GM18502 (cell line): ENCODE data around the gene SMG6.

Source experiments
- ATAC-seq: cut with Tn5 transposase; IDR thresholded peaks from one replicate; pipeline ENCODE4 v1.9.1; 2021; ENCODE audit warnings: mild to moderate bottlenecking; ENCODE audit not compliant: unreplicated experiment, poor library complexity

Gene SMG6

DNA sequence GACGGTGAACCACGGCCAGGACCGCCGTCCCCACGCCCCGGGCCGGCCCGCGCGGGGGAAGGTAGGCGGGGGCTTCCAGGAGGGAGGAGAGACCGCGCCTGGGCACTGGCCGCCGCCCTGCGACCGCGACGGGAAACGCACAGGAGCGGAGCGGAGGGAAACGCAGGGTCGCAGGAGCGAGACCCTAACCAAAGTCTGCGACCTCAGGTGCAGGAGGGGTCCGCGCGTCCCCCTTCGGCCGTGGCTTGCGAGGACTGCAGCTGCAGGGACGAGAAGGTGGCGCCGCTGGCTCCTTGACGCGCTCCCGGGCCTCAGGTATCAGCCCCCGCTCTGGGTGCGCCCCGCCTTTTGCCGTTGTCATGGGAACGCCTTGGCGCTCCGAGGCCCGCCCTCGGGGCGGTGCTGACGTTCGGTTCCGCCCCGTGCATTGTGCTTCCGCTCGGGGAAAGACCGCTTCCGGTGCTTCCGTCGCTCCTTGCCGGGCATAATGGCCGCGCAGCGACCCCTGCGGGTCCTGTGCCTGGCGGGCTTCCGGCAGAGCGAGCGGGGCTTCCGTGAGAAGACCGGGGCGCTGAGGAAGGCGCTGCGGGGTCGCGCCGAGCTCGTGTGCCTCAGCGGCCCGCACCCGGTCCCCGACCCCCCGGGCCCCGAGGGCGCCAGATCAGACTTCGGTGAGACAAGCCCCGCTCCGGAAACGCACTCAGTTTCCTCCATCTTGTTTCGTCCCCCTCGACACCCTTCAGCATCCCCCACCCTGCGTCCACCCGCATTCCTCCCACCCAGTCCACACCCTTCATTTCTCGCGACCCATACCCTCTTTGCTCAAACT is 261.8 kb downstream of the SMG6 start, which contains the start of gene OVCA2:
OVCA2 (plus strand) TSS at position 462 of the 829 bp plus-strand sequence; CDS start at position 488, 26 bp downstream.
- ATAC-seq, result peak; percentile 87

GRCh38 chr17:2040942-2041560 is 262.5 kb downstream of the SMG6 start:
- ATAC-seq, result no peak

- no peak for ATAC-seq
Observed at GRCh38 chr17:2040219-2040827, 263.3 kb downstream of the SMG6 start.

- ATAC-seq, result no peak
Observed at GRCh38 chr17:2037155-2037554, 266.4 kb downstream of the SMG6 start.

DNA sequence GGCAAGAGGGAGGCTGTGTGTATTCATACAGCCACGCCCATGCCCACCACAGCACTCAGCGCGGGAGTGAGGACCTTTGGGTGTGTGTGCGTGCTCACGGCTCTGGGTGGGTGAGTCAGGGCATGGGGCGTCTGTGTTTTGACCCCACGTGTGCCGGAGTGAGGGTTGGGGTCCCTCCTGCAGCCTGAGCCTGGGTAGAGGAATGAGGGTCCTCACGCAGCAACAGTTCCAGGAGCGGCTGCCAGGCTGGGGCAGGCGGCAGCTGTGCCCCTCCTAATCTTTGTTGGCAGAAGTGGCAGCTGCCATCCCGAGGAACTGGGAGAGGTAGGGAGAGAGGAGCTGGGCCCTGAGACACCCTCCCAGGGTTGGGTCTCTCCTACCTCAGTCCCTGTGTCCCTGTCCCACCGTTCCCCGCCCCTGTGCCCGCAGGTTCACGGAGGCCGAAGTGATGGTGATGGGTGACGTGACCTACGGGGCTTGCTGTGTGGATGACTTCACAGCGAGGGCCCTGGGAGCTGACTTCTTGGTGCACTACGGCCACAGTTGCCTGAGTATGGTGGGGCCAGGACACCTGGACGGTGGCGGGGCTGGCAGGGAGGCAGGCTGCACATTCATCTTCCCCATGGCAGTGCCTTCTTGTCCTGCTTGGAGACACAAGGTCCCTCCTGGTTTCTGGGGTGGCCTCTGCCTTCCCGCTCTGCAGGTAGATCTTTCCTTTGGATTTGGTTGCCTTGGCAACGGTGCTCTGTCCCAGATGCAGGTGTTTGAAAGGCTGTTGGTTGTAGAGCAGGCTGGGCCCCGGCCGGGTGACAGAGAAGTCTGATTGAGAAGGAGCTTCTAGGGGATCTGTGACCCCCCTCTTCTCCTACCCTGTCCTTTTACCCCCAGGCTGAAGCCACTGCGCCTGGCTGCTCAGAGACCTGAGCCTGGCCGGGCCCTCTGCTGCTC is 267.8 kb downstream of the SMG6 start:
- ATAC-seq, result no peak

- no peak for ATAC-seq
Observed at GRCh38 chr17:2034806-2035540, 268.6 kb downstream of the SMG6 start.

- no peak for ATAC-seq
Observed at GRCh38 chr17:2034157-2034556, 269.4 kb downstream of the SMG6 start.

- ATAC-seq, result no peak
Observed at GRCh38 chr17:2033153-2033552, 270.4 kb downstream of the SMG6 start.

- ATAC-seq, result no peak
Observed at GRCh38 chr17:2030779-2031163, 272.8 kb downstream of the SMG6 start.

DNA sequence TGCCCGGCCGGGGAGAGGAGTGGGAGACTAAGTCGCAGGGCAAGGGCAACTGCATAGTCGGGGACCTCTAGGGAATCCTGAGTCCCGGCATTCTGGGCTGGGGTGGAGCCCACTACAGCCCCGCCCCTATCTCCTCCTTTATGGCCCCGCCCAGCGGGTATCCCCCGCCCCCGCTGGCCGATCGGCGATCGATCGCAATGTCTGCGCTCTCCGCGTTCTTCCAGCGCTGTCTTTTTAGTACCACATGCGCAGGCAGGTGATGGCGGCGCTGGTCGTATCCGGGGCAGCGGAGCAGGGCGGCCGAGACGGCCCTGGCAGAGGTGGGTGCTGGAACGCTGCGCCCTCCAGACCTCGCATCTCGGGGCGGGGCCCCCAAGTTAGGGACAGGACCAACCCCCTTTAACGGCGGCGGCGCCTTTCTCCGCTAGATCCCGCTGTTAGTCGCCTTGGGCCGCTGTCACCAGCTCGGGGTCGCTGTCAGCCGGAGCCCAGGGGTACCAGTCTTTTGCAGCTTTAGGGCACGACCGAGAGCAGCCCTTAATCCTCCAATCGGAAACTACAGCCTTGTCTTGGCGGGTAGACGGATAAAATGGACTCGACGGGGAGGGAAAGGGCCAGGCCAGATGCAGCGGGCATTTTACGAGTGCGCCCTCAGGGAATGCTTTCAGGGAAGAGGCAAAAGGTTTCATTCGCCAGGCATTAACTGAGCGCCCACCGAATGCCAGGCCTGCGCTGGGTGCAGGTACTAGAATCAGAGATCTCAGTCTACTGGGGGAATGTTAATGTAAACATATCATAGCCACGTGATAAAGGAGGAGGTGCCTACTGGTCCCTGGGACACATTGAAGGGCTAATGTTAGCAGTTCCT is 273.4 kb downstream of the SMG6 start, which contains the start of gene DPH1:
DPH1 (plus strand) TSS at position 243 of the 868 bp plus-strand sequence; CDS start at position 260, 17 bp downstream.
- peak; percentile 77 for ATAC-seq

- ATAC-seq, result no peak
Observed at GRCh38 chr17:2028737-2029136, 274.8 kb downstream of the SMG6 start.

GRCh38 chr17:2028234-2028614 is 275.4 kb downstream of the SMG6 start:
- no peak for ATAC-seq

DNA sequence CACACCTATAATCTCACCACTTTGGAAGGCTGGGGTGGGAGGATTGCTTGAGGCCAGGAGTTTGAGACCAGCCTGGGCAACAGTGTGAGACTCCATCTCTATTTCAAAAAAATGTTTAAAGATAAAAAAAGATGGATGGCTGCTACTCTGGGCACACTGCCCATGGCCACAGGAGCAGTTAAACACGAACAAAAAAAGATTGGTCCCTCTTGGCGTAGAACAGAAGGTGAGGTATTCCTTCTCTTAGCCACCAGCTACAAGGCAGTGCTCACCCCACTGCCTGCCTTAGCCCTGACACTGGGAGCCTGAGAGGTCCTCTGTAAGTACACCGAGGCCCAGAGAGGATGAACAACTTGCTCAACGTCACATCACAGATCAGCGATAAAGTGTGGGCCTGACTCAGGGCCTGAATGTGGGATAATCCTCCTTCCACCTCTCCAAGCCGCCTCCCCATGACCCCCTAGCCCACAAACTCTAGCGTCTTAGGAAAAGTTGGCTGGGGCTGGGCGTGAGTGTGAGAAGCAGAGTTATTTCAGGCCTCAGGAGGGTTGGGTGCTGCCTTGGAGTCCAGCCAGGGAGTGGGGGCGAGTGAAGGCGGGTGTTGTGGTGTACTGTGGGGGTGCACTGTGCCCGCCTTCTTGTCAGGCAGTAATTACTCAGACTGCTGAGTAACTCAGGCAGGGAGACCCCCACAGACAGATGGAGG is 275.9 kb downstream of the SMG6 start:
- ATAC-seq, result no peak

DNA sequence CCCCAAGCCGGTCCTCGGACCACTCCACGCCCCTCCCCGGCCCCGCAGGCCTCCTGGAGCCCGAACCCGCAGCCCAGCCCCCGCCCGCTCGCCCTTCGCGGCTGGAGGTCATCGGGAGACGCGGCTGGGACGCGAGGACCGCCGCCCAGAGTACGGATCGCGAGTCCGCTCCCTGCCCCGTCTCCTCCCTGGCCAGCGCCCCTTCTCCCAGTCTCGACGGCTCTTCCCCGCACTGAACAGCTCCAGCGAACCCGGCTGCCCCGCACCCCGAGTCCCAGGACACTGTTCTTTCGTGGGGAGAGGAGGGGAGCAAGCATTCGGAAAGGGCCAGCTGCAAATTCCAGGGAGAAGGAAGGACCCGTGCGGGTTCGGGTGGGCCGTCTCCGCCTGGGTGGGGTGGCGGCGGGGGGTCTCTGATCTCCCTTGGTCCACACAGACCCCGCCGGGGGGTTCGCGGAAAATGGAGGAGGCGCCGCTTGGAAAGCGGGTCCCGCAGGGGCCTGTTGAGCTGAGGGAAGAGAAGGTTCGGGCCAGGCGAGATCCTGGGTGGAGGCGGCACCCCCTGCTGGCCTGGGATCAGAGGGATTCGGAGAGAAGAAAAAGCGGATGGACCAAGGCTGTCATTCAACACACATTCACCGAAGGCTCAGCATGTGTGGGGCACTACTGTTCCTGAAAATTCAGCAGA is 277.8 kb downstream of the SMG6 start:
- ATAC-seq, result no peak

DNA sequence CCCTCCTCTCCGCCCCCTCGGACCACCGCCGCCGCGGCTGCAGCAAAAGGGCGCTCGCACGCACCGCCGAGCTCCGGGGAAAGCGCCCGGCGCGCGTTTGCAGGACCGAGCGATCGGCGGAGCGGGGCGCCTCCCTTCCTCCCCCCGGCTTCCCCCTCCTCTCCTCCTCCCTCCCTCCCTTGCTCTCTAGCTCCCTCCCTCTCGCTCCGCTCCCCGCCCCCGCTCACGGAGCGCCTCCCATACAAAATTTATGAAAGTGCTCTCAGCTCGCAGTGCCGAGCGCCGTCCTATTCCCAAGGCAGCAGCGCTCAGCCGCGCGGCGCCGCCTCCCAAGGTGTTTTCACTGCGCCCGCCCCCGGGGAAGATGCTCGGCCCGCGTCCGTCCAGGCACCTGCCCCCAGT is 278.4 kb downstream of the SMG6 start, which contains the start of gene RTN4RL1:
RTN4RL1 (minus strand) TSS at position 115 of the 402 bp plus-strand sequence. CDS start 469 bp downstream, outside the sequence.
- no peak for ATAC-seq

DNA sequence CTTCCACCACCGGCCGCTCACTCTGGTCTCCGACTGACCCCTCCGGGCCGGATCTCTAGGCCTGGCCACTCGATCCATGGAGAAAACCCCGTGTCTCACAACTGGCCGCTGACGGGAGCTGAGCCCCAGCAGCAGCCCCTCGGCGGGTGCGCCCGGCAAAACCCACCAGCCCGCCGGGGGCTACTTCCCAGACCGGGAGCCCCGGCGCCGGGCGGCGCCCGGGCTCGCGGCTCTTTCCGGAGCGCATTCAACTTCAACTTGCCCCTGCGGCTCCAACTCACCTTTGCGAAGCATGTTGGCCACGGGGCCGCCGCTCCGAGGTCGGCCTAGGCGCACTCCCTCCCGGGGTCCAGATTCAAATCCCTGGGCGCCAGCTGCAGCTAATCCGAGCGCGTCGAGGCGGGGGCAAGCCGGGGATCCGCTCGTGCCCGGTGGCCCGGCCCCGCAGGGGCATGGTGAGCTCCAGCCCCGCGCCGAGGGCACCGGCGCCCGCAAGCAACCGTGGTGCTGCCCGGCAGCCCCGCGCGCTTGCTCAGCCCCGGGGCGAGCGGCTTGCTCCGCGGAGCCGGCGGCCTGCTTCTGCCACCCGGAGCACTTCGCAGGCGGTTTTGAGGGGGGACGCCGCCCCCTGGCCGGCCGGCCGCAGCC is 278.9 kb downstream of the SMG6 start:
- no peak for ATAC-seq
